ENCODE results near the gene ZNF281.
"Not testable (repeated sequence)": the region's sequence is repeated elsewhere in the genome, so short reads cannot be mapped to it uniquely, and the experiment has no call there.

ZNF281 gene, protein sequence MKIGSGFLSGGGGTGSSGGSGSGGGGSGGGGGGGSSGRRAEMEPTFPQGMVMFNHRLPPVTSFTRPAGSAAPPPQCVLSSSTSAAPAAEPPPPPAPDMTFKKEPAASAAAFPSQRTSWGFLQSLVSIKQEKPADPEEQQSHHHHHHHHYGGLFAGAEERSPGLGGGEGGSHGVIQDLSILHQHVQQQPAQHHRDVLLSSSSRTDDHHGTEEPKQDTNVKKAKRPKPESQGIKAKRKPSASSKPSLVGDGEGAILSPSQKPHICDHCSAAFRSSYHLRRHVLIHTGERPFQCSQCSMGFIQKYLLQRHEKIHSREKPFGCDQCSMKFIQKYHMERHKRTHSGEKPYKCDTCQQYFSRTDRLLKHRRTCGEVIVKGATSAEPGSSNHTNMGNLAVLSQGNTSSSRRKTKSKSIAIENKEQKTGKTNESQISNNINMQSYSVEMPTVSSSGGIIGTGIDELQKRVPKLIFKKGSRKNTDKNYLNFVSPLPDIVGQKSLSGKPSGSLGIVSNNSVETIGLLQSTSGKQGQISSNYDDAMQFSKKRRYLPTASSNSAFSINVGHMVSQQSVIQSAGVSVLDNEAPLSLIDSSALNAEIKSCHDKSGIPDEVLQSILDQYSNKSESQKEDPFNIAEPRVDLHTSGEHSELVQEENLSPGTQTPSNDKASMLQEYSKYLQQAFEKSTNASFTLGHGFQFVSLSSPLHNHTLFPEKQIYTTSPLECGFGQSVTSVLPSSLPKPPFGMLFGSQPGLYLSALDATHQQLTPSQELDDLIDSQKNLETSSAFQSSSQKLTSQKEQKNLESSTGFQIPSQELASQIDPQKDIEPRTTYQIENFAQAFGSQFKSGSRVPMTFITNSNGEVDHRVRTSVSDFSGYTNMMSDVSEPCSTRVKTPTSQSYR

DNA sequence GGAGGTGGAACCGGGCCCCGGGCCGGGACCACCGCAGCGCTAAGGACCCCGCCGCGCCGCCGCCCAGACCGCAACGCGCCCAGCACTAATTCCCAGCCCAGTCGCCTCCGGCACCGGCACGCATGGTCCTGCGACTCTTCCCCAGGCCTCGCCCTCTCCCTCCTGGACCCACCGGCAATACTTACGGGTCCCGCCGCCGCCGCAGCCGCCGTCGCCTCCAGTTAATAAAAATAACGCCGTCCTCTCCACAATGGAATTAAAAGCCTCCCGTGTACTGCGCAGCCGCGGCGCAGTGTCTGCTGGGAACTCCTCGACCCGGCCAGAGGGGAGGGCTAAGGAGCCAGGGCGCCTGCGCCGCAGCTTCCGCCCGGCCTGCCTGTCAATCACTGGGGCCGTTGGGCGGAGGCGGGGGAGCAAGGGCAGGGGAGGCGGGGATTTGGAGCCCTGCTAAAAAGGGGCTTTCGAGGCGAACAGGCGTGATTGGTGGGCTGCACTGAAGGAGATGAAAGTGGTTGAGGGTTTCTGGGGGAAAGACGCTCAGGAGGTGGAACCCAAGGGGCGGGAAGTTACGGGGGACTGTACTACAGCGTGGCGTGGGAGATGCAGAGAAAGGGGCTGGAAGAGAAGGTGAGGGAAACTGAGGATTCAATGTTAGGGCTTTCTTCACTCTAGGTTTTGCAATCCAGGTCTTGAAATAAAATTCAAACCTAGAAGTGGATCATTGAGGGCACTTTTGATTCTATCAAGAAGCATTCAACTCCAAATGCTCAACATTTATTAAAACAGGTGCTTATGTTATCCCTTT lies at the start of gene ZNF281:
Gene ZNF281, minus strand, starts transcription at position 276 of the 805 bp plus-strand sequence. CDS start 331 bp downstream, outside the sequence.
- peak; percentile 97 for DNase-seq

DNA sequence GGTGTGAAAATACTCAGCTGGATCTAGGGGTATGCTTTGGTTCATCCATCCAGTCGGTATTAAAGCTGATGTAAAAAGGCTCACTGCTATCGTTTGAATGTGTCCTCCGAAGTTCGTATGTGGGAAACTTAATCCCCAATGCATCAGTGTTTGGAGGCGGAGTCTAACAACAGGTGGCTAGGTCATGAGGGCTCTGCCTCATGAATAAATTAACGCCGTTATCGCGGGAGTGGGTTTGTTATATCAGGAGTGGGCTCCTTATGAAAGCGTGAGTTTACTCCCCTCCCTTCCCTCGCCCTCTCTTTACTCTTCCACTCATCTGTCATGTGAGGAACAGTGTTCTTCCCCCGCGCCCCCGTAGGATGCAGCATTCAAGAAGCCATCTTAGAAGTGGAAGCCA lies 48.9 kb upstream of the ZNF281 start:
- DNase-seq = no peak

DNA sequence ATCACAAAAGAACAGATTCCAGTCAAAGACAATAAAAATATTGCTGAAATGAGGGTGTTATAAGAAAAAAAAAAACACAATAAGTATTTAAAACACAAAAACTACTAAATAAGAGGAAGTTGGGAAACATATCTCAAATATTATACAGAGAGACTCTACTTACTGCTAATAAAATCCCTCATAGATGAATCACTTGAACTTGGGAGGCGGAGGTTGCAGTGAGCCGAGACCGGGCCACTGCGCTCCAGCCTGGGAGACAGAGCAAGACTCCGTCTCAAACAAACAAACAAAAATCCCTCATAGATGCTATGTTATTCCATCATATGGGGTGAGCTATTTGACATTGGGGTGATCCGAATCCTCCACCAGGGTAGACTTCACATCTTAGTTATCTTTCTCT lies 48.0 kb upstream of the ZNF281 start:
- DNase-seq = no peak

DNA sequence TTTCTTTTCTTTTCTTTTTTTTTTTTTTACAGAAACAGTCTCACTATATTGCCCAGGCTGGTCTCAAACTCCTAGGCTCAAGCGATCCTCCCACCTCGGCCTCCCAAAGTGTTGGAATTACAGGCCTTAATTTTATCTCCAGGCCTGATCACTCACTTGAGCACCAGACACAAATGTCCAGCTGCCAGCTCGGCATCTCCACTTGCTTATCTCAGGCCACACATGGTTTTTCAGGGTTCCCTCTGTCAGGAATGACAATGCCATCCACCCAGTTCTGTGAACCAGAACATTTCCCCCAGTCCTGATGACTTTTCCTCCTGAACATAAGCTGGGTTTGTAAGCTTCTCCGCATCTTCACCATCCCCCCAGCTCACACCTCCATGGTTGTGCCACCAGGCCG lies 44.6 kb upstream of the ZNF281 start:
- DNase-seq = no peak

DNA sequence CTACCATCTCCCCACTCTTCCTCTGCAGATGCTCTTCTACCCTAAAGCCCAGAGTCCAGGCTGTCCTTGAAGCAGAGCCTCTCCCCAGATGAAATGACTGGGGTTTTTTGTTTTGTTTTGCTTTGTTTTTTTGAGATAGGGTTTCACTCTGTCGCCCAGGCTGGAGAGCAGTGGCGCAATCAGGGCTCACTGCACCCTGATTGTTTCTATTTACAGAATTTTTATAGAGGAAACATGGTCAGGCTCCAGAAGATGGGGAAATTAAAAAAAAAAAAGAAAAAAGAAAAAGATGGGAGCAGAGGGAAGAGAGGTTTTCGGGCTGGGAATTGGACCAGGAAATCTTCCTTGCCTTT lies 43.7 kb upstream of the ZNF281 start:
- no peak for DNase-seq

DNA sequence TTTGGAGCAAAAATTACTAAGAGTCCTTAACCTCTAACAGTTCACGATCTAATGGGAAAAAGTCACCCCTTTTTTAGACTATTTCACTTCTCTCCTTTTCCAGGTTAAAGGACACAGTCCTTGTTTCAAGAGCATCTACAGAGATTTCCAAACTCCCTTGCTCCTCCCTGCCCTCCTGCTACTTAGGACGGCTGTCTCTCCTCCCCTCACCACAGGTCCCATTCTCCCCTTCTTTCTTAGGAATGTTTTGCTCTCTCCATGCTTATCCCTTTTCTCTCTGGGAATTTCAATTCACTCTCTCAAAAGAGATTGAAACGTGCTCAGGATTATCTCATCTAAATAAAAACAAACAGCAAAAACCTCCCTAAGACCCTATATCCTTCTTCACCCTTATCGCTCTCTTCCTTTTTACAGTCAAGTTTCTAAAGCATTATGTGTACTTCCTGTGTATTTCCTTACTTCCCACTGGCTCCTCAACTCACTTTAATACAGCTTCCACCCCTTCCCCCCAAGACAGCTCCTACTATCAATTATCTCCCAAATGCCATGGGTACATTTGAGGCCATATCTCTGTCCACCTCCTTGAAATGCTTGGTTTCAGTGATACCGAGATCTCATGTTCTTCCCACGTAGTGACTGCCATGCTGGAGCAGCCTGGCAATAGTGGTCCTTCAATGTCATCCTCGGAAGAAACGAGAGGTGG lies 43.2 kb upstream of the ZNF281 start:
- DNase-seq = no peak

DNA sequence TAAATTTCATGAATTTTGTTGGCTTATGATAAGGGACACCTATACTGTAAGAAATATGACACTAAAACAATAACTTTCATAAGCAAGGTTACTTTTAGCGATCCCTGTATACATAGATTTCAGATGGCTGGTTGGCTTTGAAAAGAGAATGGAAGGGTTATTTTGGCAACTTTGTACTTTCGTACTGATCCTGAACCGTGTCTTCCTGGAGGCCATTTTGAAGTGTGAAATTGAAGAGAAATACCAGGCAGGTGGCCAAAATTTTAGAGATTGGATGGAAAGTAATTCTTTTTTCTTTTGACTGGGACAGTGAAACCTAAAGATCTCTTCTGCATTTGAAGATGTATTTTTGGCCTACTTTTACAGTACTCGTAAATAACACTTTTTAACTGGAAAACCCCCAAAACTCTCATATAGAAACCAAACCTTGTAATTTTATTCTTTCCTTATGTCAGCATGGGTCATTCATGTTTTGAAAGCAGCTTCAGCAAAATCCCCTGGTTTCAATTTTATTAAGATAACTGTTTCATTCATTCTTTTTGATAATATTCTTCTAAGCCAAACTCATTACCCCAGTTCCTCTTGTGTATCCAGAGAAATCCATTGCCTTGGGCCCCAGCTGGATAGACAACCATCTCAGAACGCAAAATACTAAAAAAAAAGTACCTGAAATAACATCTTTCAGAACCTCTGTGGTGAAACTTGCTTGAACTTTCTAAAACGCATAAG lies 38.4 kb upstream of the ZNF281 start:
- no peak for DNase-seq

DNA sequence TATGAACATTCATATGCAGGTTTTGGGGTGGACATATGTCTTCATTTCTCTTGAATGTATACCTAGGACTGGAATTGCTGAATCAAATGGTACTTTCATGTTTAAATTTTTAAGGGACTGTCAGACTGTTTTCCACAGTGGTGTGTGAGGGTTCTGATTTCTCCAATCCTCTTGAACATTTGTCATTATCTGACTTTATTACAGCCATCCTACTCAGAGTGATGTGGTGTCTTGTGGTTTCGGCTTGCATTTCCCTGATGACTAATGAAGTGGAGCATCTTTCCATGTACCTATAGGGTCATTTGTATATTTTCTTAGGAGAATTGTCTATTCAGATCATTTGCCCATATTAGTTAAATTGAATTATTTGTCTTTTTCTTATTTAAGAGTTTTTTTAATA lies 35.4 kb upstream of the ZNF281 start:
- DNase-seq = no peak

DNA sequence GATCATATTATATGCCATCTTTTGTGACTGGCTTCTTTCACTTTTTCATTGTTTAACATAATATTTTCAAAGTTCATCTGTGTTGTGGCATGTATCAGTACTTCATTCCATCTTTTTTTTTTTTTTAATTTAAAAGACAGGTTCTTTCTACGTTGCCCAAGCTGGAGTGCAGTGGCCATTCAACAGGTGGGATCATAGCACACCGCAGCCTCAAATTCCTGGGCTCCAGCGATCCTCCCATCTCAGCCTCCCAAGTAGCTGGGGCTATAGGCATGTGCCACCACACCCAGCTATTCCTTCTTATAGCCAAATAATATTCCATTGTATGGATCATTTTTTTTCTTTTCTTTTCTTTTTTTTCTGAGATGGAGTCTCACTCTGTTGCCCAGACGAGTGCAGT lies 34.6 kb upstream of the ZNF281 start:
- no peak for DNase-seq

DNA sequence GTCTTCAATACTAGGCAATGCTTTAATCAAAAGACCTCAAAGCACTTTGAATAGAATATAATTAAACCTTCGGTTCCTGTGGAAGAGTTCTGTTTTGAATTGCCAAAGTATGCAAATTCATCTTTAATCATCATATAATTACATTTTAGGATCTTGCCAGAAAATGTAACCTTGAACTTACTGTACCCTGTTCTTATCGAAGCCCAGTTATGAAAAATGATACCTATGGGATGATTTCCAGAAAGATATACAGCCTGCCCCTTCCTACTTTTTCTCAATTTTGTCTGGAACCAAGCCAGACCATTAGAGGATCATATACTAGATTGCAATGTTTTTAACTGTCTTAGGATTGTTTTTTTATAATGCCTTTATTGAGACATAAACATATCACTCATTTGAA lies 34.0 kb upstream of the ZNF281 start:
- no peak for DNase-seq

DNA sequence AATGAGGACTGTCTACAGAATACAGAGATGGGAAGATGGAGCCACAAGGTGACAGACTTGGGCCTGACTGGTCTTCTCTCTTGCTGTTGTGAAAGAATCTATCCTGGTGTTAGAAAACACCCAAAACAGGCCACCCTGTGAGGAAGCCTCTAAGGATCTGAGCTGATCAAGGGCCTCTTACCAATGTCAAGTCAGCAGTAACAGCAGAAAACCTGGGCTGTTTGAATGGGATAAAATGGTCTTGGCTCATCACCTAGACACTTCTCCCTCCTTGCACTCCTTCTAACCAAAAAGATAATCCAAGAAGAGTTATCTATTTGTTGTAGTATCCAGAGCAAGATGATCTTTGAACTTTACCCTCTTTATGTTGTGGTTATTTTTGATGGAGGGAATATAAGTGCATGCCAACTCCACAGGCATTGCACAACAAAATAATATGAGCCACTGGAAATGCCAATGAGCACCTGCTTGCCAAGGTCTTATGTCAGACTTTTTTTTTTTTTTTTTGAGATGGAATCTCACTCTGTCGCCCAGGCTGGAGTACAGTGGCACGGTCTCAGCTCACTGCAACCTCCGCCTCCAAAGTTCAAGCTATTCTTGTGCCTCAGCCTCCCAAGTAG lies 32.8 kb upstream of the ZNF281 start:
- DNase-seq = no peak

DNA sequence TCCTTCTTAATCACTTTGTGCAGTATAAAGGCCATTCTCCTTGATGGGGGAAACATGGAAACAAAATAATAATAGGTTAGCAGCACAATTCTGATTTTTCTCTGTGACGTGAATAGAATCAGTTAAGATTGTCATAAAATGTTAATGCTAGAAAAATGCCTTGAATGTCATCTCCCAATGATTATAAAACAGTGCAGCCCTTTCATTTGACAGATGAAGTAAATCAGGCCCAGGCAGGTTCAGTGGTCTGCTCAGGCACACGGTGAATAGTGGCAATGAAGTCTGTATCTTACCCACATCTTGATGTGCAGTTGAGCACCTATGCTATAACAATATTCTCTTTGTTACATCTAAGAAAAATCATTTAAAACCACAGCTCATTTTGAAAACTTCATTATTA lies 32.2 kb upstream of the ZNF281 start:
- no peak for DNase-seq

DNA sequence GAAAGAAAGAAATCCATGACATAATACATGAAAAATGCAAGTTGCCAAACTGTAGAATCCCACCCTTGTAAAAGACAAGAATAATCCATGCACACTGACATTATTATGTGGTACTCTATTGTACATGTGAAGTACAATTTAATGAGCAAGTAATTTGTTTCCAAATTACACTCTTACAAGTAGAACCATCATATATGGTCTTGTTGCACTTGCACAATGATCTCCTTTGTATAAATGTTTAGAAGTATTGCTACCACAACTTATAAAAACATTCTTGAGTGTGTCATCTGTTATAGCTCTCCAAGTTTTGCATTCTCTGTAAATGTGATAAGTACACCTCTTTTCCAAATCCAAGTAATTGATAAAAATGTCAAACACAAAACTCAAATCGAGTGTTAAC lies 29.1 kb upstream of the ZNF281 start:
- no peak for DNase-seq

DNA sequence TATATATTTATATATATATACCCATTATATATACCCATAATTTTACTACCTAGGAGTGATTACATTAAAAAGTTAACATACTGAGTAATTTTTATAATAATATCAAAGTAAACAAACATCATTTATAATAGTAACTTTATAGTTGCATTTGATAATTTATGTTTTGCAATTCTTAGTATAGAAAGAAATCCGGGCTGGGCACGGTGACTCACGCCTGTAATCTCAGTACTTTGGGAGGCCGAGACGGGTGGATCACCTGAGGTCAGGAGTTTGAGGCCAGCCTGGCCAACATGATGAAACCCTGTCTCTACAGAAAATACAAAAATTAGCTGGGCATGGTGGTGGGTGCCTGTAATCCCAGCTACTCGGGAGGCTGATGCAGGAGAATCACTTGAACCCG lies 28.6 kb upstream of the ZNF281 start:
- DNase-seq = not testable (repeated sequence)

DNA sequence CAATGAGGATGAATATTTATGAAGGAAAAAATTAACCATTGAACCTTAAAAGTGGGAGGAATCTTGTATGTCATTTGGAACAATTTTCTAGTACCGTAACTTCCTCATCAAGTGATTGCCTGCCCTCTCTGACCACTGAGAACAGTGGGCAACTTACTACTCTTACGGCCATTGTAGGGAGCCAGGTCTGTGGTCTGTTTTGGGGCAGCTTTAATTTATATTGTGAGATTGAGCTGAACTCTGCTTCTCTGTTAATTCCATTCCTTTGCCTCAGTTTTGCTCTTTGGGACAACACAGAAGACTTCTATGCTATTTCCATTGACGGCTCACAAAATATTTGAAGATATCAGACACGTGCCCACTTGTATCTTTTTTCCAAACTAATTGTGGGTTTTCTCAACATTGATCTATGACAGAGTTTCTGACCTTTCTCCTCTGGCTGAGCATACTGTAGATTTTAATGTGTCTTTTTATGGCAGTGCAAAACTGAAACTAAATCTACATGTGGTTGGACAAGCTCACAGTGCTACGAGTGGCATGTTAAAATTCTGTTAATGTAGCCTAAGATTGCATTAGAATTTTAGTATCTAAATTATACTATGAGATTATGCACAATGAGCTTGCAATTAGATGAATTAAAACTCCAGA lies 27.8 kb upstream of the ZNF281 start:
- DNase-seq = no peak

DNA sequence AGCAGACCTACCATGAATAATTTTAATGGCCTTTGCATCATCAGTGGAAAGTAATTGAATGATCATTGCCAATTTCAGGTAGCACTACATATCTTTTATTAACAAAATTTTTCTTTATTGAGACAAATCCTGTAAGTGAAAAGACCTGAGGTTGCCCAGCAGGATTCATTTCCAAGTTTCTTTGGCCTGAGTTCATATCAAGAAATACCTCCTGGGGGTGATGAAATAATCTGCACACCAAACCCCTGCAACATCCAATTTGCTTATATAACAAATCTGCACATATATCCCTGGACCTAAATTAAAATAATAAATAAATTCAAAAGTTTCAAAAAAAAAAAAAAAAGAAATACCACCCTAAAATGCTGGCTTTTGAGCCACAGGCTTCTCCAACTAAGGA lies 27.3 kb upstream of the ZNF281 start:
- no peak for DNase-seq

DNA sequence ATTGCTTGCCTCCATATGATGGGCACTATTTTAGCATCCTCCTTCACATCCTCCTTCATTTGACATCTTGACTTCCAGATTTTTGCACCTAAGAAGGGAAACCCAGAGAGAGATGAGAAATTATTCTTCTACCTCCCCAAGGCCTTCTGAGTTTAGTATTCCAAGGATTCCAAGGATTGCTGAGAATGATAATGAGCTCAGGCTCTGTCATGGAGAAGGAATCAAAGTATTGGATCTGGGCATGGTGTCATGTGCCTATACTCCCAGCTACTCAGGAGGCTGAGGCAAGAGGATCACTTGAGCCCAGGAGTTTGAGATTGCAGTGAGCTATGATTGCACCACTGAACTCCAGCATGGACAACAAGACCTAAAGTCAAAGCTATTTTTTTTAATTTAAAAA lies 26.6 kb upstream of the ZNF281 start:
- DNase-seq = no peak

DNA sequence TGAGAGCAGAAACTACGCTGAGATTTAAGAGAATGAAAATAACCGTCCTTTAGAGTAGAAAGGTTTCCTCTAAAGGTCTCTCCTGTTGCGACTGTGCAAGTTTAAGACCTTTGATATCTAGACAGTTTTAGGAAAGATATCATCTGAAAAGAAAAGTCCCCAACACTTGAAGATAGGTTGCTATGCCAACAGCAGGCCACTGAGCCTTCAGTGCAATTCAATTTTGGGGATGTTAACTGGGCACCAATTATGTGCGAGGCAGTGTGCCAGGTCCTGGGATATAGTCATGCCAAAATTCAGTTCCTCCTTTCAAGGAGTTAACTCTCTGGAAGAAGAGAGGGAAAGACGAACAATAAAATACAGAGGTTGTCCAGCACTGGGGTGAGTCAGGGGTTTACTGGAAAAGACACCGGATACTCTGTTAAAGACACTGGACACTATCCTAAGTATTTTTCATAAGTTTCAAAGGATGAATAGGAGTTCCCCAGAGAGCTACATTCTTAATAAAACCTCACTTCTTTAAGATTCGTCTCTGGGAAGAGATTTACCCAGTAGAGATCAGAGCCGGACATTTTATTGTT lies 25.5 kb upstream of the ZNF281 start:
- DNase-seq = no peak

DNA sequence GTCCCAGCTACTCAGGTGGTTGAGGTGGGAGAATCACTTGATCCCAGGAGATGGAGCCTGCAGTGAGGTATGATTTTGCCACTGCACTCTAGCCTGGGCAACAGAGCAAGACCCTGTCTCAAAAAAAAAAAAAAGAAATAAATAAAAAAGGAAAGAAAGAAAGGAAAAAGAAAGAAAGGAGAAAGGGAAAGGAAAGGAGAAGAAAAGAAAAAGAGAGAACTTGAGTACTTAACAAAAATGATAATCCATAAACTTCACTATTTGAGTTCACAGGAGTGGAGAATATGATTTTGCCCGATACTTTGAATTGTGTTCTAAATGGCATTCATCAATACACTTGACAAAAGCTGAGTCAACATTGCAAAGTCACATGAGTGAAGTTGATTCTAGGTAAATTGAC lies 23.8 kb upstream of the ZNF281 start:
- DNase-seq = no peak

DNA sequence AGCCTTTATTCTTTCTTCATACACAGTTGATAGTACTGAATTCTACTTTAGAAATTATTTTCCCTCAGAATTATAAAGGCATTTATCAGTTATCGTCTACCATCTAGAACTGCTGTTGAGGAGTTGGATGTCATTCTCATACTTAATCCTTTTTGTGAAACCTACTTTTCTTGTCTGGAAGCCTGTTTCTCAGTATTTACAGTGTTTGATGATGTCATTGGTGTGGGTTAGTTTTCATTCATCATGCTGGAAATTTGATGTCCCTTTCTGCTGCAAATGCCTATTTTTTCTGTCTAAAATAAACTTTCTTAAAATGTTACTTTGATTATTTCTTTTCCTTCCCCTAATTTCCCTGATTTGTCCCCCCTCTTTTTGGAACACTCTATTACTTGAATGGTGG lies 22.8 kb upstream of the ZNF281 start:
- no peak for DNase-seq
